Cardiac fibroblast (primary cell): ENCODE results near the gene SPACA9.

Experiments used
- DNase-seq, 2 donors: peaks; one replicate each; pipeline versions ENCODE4 v3.0.0 to v3.0.0-alpha.2; 2010; ENCODE audit warnings: low read depth in 2 of 2
- H3K4me3 ChIP-seq, 2 donors: replicated peaks in 1 of 2; 1 replicate in 1 of 2; 2 replicates in 1 of 2; pipeline ENCODE4 v1.5.1; 2011; ENCODE audit warnings: low read depth in 2 of 2, low read length in 2 of 2, mild to moderate bottlenecking in 2 of 2, moderate library complexity in 1 of 2
- TF ChIP-seq, protein P1 (sequence below): IDR thresholded peaks from one replicate; pipeline ENCODE4 v1.5.1; 2011; ENCODE audit warnings: low read depth, mild to moderate bottlenecking, low read length, inconsistent platforms

The SPACA9 gene

DNA sequence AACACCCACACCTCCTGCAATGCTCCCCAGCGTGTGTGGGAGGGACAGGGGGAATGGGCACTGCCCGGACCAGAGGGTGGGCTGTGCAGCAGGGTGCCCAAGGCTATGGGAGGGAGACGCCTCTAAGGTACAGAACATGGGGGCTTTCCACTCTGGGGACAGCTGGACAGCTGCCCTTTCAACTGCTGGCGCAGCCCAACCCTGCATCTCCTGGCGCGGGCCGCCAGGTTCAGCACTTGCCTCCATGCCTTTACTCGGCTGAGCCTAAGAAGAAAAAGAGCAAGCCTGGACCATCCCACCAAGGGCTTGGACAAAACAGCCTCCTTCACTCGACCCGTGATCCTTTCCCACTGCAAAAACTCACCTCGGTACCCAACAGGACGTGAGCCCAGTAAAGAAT, 15.6 kb upstream of the SPACA9 start:
- no peak for DNase-seq
- H3K4me3 ChIP-seq, result no peak overlapping the region
- TF ChIP-seq, protein P1, sequence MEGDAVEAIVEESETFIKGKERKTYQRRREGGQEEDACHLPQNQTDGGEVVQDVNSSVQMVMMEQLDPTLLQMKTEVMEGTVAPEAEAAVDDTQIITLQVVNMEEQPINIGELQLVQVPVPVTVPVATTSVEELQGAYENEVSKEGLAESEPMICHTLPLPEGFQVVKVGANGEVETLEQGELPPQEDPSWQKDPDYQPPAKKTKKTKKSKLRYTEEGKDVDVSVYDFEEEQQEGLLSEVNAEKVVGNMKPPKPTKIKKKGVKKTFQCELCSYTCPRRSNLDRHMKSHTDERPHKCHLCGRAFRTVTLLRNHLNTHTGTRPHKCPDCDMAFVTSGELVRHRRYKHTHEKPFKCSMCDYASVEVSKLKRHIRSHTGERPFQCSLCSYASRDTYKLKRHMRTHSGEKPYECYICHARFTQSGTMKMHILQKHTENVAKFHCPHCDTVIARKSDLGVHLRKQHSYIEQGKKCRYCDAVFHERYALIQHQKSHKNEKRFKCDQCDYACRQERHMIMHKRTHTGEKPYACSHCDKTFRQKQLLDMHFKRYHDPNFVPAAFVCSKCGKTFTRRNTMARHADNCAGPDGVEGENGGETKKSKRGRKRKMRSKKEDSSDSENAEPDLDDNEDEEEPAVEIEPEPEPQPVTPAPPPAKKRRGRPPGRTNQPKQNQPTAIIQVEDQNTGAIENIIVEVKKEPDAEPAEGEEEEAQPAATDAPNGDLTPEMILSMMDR, result no peak

DNA sequence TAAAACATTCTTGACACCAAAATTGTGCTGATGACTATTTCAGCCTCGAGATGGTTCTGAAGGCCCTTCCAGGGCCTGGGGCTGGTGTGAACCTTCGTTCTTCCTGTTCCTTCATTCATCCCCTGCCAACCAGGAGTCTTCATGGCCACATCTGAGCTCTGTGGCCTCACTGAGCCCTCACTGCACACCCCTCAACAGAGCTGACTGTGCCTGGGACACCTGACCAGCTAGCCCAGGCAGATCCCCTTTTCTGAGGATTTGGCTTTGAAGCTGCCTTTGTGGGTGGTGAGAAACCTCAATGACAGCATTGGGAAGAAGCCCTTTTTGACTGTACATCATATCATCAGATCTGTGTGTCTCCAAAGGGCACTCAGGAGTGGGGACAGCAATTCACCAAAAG, 14.4 kb upstream of the SPACA9 start:
- TF ChIP-seq, protein P1, result no peak
- no peak for DNase-seq
- H3K4me3 ChIP-seq, result no peak overlapping the region

DNA sequence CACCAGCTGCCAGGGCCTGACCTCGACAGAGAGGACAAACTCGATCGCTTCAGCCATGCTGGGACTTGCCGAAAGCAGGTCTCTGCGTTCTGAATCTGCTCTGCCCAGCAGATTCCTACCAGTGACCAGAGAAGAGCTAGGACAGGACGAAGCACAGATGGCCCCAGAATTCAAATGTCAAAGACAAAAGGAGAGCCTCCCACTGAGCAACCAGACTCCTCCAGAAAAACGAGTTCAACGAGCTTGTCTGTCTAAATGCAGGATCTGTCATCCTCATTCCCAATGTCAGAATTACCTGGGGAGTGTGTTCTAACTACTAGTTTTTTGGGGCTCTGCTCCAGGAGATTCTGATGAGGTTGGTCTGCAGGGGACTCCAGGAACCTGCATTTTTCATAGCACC, 14.0 kb upstream of the SPACA9 start:
- DNase-seq, result no peak
- no peak overlapping the region for H3K4me3 ChIP-seq
- TF ChIP-seq, protein P1, result no peak

DNA sequence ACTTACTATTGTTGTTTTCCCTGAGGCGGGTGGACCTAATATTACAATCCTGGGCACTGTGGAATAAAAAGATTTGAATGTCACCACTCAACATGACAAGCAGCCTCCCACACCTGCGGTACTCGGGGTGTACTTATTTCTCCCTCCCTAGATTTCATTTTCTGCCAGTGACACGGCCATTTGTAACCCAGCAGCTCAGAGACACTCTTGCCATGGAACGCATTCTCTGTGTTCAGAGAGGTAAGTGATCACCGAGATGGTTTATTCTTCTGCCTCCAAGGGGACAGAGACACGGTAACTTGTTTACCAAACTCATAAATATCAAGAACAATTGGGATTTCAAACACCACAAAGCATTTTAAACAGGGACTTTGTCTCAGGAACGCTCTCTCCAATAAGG, 11.8 kb upstream of the SPACA9 start:
- no peak for DNase-seq
- H3K4me3 ChIP-seq, result no peak overlapping the region
- TF ChIP-seq, protein P1, result no peak

DNA sequence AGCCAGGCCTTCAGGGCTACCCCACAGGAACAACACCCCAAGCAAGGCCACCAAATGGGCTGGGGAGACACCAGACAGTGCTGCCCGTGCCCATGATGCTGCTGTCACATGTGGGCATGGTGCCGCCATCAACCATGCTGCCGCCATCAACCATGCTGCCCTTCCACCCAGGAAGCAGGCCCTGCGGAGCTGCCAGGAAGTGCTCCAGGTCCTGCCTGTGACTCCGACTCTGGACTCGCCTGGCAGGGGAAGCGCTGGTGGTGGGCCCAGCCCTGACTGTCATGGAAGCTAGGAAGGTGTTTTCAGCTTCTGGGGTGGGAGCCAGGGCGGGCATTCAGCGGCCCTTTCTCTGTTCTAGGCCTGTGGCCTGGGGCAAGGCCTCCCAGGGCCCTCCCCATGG, 9.4 kb upstream of the SPACA9 start:
- no peak for DNase-seq
- no peak overlapping the region for H3K4me3 ChIP-seq
- TF ChIP-seq, protein P1, result no peak

DNA sequence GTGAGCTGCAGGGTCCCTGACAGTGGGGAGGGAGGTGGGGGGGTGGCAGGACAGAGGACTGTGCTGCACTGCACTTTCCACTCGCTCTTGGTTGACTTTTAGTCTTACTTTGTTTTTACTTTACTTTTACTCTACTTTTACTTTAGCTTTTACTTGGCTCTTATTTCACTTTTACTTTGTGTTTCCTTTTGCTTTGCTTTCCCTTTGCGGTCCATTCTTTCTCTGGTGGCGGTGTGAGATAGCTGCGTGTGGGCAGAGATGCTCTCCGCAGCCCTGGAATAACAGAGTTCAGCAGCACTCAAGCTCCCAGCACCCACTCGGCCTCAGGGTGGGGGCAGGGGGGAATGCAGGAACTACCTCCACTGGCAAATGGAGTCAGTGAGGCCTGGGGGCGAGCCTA, 5.3 kb upstream of the SPACA9 start:
- no peak for DNase-seq
- H3K4me3 ChIP-seq, result no peak overlapping the region
- TF ChIP-seq, protein P1, result no peak

DNA sequence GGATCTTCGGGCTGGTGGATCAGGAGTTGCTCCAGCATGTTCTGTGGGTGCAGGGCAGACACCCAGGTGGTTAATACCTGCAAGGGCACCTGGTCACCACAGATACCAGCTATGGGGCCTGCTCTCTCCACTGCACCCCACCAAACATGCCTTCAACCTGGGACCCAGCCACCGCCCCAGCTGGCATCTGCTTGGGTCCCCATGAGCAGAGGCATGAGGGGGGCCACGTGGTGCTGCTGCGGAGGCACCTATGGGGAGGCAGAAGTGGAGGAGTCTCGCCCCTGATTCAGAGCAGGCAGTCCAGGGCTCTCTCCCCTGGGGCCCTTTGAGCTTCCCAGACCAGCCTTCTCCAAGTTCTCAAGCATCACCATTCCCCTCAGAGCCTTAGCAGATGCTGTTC, 3.5 kb upstream of the SPACA9 start:
- no peak for DNase-seq
- H3K4me3 ChIP-seq, result no peak overlapping the region
- TF ChIP-seq, protein P1, result no peak
